GM19351 (cell line): ENCODE data around the gene OR2AJ1.
A peak's percentile ranks its signal among the peaks of the same experiment; 100 is the strongest.

Source experiments
- ATAC-seq: cut with Tn5 transposase; IDR thresholded peaks from one replicate; pipeline ENCODE4 v1.9.1; 2021; ENCODE audit warnings: mild to moderate bottlenecking, moderate library complexity; ENCODE audit not compliant: unreplicated experiment

OR2AJ1 gene

GRCh38 chr1:247924868-247925267, at the start of gene OR2AJ1:
TSS of gene OR2AJ1 (plus strand) at chr1:247924889. CDS start at chr1:247933769, 8,880 bp downstream.
- no peak for ATAC-seq

- no peak for ATAC-seq
Observed at GRCh38 chr1:247883346-247883745, 41.3 kb upstream of the OR2AJ1 start.

GRCh38 chr1:247884797-247885413, 39.8 kb upstream of the OR2AJ1 start:
- no peak for ATAC-seq

- ATAC-seq, result no peak
Observed at GRCh38 chr1:247895163-247895637, 29.5 kb upstream of the OR2AJ1 start, which contains the start of gene OR2W3. TSS of gene OR2W3 (plus strand) at chr1:247895587. CDS start at chr1:247895587, 0 bp downstream.

- no peak for ATAC-seq
Observed at GRCh38 chr1:247895976-247896375, 28.7 kb upstream of the OR2AJ1 start.

- ATAC-seq, result no peak
Observed at GRCh38 chr1:247904122-247904521, 20.6 kb upstream of the OR2AJ1 start.

GRCh38 chr1:247905181-247905580, 19.5 kb upstream of the OR2AJ1 start:
- no peak for ATAC-seq

- ATAC-seq, result no peak
Observed at GRCh38 chr1:247905910-247906503, 18.7 kb upstream of the OR2AJ1 start.

GRCh38 chr1:247906504-247907047, 18.1 kb upstream of the OR2AJ1 start:
- ATAC-seq, result no peak

- ATAC-seq, result no peak
Observed at GRCh38 chr1:247908766-247909165, 15.9 kb upstream of the OR2AJ1 start.

- no peak for ATAC-seq
Observed at GRCh38 chr1:247913786-247914185, 10.9 kb upstream of the OR2AJ1 start.

- no peak for ATAC-seq
Observed at GRCh38 chr1:247914941-247915662, 9.6 kb upstream of the OR2AJ1 start.

GRCh38 chr1:247919952-247920351, 4.7 kb upstream of the OR2AJ1 start, which contains the start of gene OR2T8:
TSS of gene OR2T8 (plus strand) at chr1:247920252. CDS start at chr1:247921018, 766 bp downstream.
- no peak for ATAC-seq

- ATAC-seq, result no peak
Observed at GRCh38 chr1:247923941-247924340, 748 bp upstream of the OR2AJ1 start.

- ATAC-seq, result no peak
Observed at GRCh38 chr1:247933989-247934388, 9.3 kb downstream of the OR2AJ1 start.

- ATAC-seq, result no peak
Observed at GRCh38 chr1:247935781-247936180, 11.1 kb downstream of the OR2AJ1 start.

- no peak for ATAC-seq
Observed at GRCh38 chr1:247936415-247936814, 11.7 kb downstream of the OR2AJ1 start.

GRCh38 chr1:247936965-247937734, 12.5 kb downstream of the OR2AJ1 start:
- ATAC-seq, result peak; percentile 99

- ATAC-seq, result no peak
Observed at GRCh38 chr1:247942624-247943023, 17.9 kb downstream of the OR2AJ1 start.

GRCh38 chr1:247948558-247948957, 23.9 kb downstream of the OR2AJ1 start, which contains the start of gene OR2L8:
TSS of gene OR2L8 (plus strand) at chr1:247948858. CDS start at chr1:247948858, 0 bp downstream.
- ATAC-seq, result no peak

GRCh38 chr1:247953408-247953807, 28.7 kb downstream of the OR2AJ1 start:
- ATAC-seq, result no peak
